Activated CD4-positive, alpha-beta T cell treated with anti-CD3 and anti-CD28 coated beads for 1 hour (primary cell): ENCODE results near the gene MAP2K5.

ENCODE experiments used
- DNase-seq: peaks from one replicate; pipeline ENCODE4 v3.0.0-alpha.2; 2020

Gene MAP2K5

GRCh38 chr15:67521783-67522568, 20.5 kb upstream of the MAP2K5 start:
- no peak for DNase-seq

- DNase-seq, result no peak
Observed at GRCh38 chr15:67523330-67523729, 19.2 kb upstream of the MAP2K5 start.

- DNase-seq, result no peak
Observed at GRCh38 chr15:67524235-67524634, 18.3 kb upstream of the MAP2K5 start.

- no peak for DNase-seq
Observed at GRCh38 chr15:67528513-67528912, 14.0 kb upstream of the MAP2K5 start.

- no peak for DNase-seq
Observed at GRCh38 chr15:67531379-67531914, 11.1 kb upstream of the MAP2K5 start.

- DNase-seq, result no peak
Observed at GRCh38 chr15:67533873-67534272, 8.6 kb upstream of the MAP2K5 start.

GRCh38 chr15:67534360-67534759, 8.1 kb upstream of the MAP2K5 start:
- no peak for DNase-seq

- no peak for DNase-seq
Observed at GRCh38 chr15:67537771-67538170, 4.7 kb upstream of the MAP2K5 start.

- DNase-seq, result no peak
Observed at GRCh38 chr15:67543348-67543718, 830 bp downstream of the MAP2K5 start.

- no peak for DNase-seq
Observed at GRCh38 chr15:67544475-67544874, 2.0 kb downstream of the MAP2K5 start.

- DNase-seq, result no peak
Observed at GRCh38 chr15:67545864-67546263, 3.4 kb downstream of the MAP2K5 start.

GRCh38 chr15:67547064-67547463, 4.6 kb downstream of the MAP2K5 start:
- DNase-seq, result no peak

- DNase-seq, result no peak
Observed at GRCh38 chr15:67547836-67548235, 5.3 kb downstream of the MAP2K5 start.

GRCh38 chr15:67548236-67548852, 5.8 kb downstream of the MAP2K5 start:
- DNase-seq, result no peak

- no peak for DNase-seq
Observed at GRCh38 chr15:67548862-67549651, 6.6 kb downstream of the MAP2K5 start.

GRCh38 chr15:67549736-67550135, 7.2 kb downstream of the MAP2K5 start:
- DNase-seq, result no peak

GRCh38 chr15:67550522-67550921, 8.0 kb downstream of the MAP2K5 start:
- DNase-seq, result no peak

GRCh38 chr15:67551207-67551743, 8.8 kb downstream of the MAP2K5 start:
- DNase-seq, result no peak

GRCh38 chr15:67554580-67554979, 12.1 kb downstream of the MAP2K5 start:
- DNase-seq, result no peak

GRCh38 chr15:67556976-67557570, 14.6 kb downstream of the MAP2K5 start:
- DNase-seq, result no peak

- no peak for DNase-seq
Observed at GRCh38 chr15:67558502-67558901, 16.0 kb downstream of the MAP2K5 start.

GRCh38 chr15:67559158-67559557, 16.7 kb downstream of the MAP2K5 start:
- no peak for DNase-seq

- no peak for DNase-seq
Observed at GRCh38 chr15:67559576-67559975, 17.1 kb downstream of the MAP2K5 start.
